H1 (cell line): ENCODE measurements around the gene YOD1. TPM values are rescaled to one million over a fixed set of nuclear protein-coding genes. Genes with fewer than 3 reads are reported as not detected.

ENCODE experiments used
- GTF2F1 ChIP-seq: IDR thresholded peaks from 2 replicates; pipeline ENCODE4 v1.6.1; 2012; ENCODE audit warnings: low read depth, low read length, improper control_type of control experiment, borderline replicate concordance
- polyA plus RNA-seq, 7 experiments: library from polyadenylated mRNA; depleted of rRNA in 3 of 7; stranded (reverse) in 5 of 7; unstranded in 2 of 7; fragments of >200 nt in 5 of 7; fragments of 200-250 nt in 2 of 7; gene quantifications; 1 replicate in 5 of 7; 2 replicates in 1 of 7; 4 replicates in 1 of 7; pipeline versions ENCODE4 v1.2.1 to v1.2.3, GENCODE V29; 2011 to 2013; ENCODE audit warnings: missing spikeins in 2 of 7, mixed read lengths in 2 of 7
- total RNA-seq: library from RNA; stranded (reverse); fragmentation: NEBNext Ultra II Directional; extraction: Animal tissue kit (Norgen Biotek cat#: 25700); gene quantifications from 2 replicates; pipeline ENCODE4 v1.2.1, GENCODE V29; 2021

Gene YOD1
- total and polyA plus RNA-seq, 2 of the 8 experiments (the other 6 are each of a cell fraction or from before 2014, with no cell fraction given) = 1.9 to 11.8 TPM

DNA sequence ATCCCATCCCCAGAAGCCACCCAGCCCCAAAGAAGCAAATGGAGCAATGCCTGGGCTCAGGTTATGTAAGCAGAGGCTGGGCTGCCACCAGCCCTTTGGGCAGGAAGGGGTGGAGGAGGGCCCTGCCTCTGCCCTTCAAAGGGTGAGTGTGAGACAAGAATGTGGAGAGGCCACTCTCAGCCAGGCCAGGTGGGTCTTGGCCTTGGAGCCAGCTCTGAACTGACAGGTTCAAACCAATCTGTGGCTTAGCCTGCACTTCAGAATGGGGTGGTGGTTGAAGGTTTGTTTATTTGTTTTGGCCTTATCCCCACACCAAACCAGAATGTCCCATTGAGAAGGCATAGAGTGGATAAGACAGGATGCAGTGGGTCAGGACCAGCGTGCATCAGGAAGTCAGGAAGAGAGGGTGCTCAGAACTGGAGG is 48.3 kb downstream of the YOD1 start (continued):
- TF ChIP-seq GTF2F1 = no peak
